HG02970 (cell line): Measurements from ENCODE around the gene CTTNBP2.

Experiments used
- ATAC-seq: cut with Tn5 transposase; IDR thresholded peaks from one replicate; pipeline ENCODE4 v1.9.1; 2021; ENCODE audit warnings: mild to moderate bottlenecking, moderate library complexity, moderate number of reproducible peaks; ENCODE audit not compliant: unreplicated experiment, low FRiP score

Gene CTTNBP2

GRCh38 chr7:117873310-117874190, at the start of gene CTTNBP2:
Gene CTTNBP2, minus strand, starts transcription at chr7:117873441. Its CDS starts 26 bp downstream, at chr7:117873415.
- ATAC-seq, result peak; percentile 54

GRCh38 chr7:117916309-117916708, 43.1 kb upstream of the CTTNBP2 start:
- ATAC-seq, result no peak

GRCh38 chr7:117912421-117912820, 39.2 kb upstream of the CTTNBP2 start:
- ATAC-seq, result no peak

- no peak for ATAC-seq
These were observed 35.0 kb upstream of the CTTNBP2 start for GRCh38 chr7:117908031-117908795.

GRCh38 chr7:117907049-117907640, 33.9 kb upstream of the CTTNBP2 start:
- ATAC-seq, result no peak

- ATAC-seq, result no peak
These were observed 29.2 kb upstream of the CTTNBP2 start for GRCh38 chr7:117902314-117902889.

GRCh38 chr7:117901089-117901797, 28.0 kb upstream of the CTTNBP2 start:
- no peak for ATAC-seq

- ATAC-seq, result no peak
These were observed 23.1 kb upstream of the CTTNBP2 start for GRCh38 chr7:117896339-117896738.

GRCh38 chr7:117895276-117895675, 22.0 kb upstream of the CTTNBP2 start:
- ATAC-seq, result no peak

GRCh38 chr7:117894037-117894436, 20.8 kb upstream of the CTTNBP2 start:
- no peak for ATAC-seq

- ATAC-seq, result no peak
These were observed 19.6 kb upstream of the CTTNBP2 start for GRCh38 chr7:117892821-117893220.

GRCh38 chr7:117889611-117890010, 16.4 kb upstream of the CTTNBP2 start:
- no peak for ATAC-seq

- no peak for ATAC-seq
These were observed 15.4 kb upstream of the CTTNBP2 start for GRCh38 chr7:117888627-117889026.

- no peak for ATAC-seq
These were observed 9.4 kb upstream of the CTTNBP2 start for GRCh38 chr7:117882594-117882993.

GRCh38 chr7:117876761-117877160, 3.5 kb upstream of the CTTNBP2 start:
- no peak for ATAC-seq

- ATAC-seq, result no peak
These were observed 2.3 kb upstream of the CTTNBP2 start for GRCh38 chr7:117875566-117875965.

GRCh38 chr7:117874191-117874700, 1.0 kb upstream of the CTTNBP2 start:
- no peak for ATAC-seq

- ATAC-seq, result peak; percentile 6
These were observed 506 bp downstream of the CTTNBP2 start for GRCh38 chr7:117872561-117873309.
